ENCODE data around the gene SUGP2. TPM values are rescaled to one million over a fixed set of nuclear protein-coding genes. Genes with fewer than 3 reads are reported as not detected.

Gene SUGP2
- total and polyA plus RNA-seq, 4 donors, result 27.6 to 73.4 (median 59.6) TPM

GRCh38 chr19:19050104-19050503, 16.8 kb upstream of the SUGP2 start:
- Histone ChIP-seq H3K36me3 (ENCODE audit: control insufficient read depth in 4 of 4, insufficient read depth in 4 of 4, low read length in 4 of 4) (peaks cover 18 to 32% (median 27%) of the 10 kb centered on the region in 4 donors), H3K27me3 (ENCODE audit: control insufficient read depth in 3 of 3, insufficient read depth in 3 of 3, low read length in 2 of 3) (no peaks in the 10 kb centered on the region), H3K4me3 (no peak overlapping the region), H3K27ac (ENCODE audit: low read depth in 1 of 2, low read length in 1 of 2) (no peak overlapping the region), H3K9ac (ENCODE audit: insufficient read depth in 1 of 2, low read length in 2 of 2) (no peak overlapping the region), H3K9me3 (ENCODE audit: control insufficient read depth in 4 of 4, insufficient read depth in 3 of 4, low read length in 3 of 4) (no peaks in the 10 kb centered on the region), H3K4me1 (ENCODE audit: control insufficient read depth in 5 of 5, insufficient read depth in 5 of 5, low read length in 5 of 5) (no peaks in the 10 kb centered on the region)
- TF ChIP-seq CTCF (IDR thresholded peaks at IDR 0.05; ENCODE audit: control extremely low read depth, extremely low read depth), result no peak
- no peak for ATAC-seq (ENCODE audit: insufficient read depth, low FRiP score)
- DNase-seq, result no peak
- WGBS, 2 donors, result 94 to 97% methylated on average over 4 of the region's 4 CpGs

- Histone ChIP-seq H3K27me3 (ENCODE audit: control insufficient read depth in 3 of 3, insufficient read depth in 3 of 3, low read length in 2 of 3) (no peaks in the 10 kb centered on the region), H3K4me3 (no peak overlapping the region), H3K36me3 (ENCODE audit: control insufficient read depth in 4 of 4, insufficient read depth in 4 of 4, low read length in 4 of 4) (peaks cover 15 to 29% (median 24%) of the 10 kb centered on the region in 4 donors), H3K4me1 (ENCODE audit: control insufficient read depth in 5 of 5, insufficient read depth in 5 of 5, low read length in 5 of 5) (no peaks in the 10 kb centered on the region), H3K9ac (ENCODE audit: insufficient read depth in 1 of 2, low read length in 2 of 2) (no peak overlapping the region), H3K27ac (ENCODE audit: low read depth in 1 of 2, low read length in 1 of 2) (no peak overlapping the region), H3K9me3 (ENCODE audit: control insufficient read depth in 4 of 4, insufficient read depth in 3 of 4, low read length in 3 of 4) (no peaks in the 10 kb centered on the region)
- no peak for ATAC-seq (ENCODE audit: insufficient read depth, low FRiP score)
- 68 to 90% methylated on average over 2 of the region's 2 CpGs for WGBS, 2 donors
- no peak for TF ChIP-seq CTCF (IDR thresholded peaks at IDR 0.05; ENCODE audit: control extremely low read depth, extremely low read depth)
- DNase-seq, result no peak
These were observed 16.1 kb upstream of the SUGP2 start for GRCh38 chr19:19049406-19049805.

- Histone ChIP-seq H3K4me1 (ENCODE audit: control insufficient read depth in 5 of 5, insufficient read depth in 5 of 5, low read length in 5 of 5) (peaks cover 0 to 4% (median 0%) of the 10 kb centered on the region in 5 donors), H3K27me3 (ENCODE audit: control insufficient read depth in 3 of 3, insufficient read depth in 3 of 3, low read length in 2 of 3) (no peaks in the 10 kb centered on the region), H3K36me3 (ENCODE audit: control insufficient read depth in 4 of 4, insufficient read depth in 4 of 4, low read length in 4 of 4) (peaks cover 6 to 18% (median 10%) of the 10 kb centered on the region in 4 donors), H3K27ac (ENCODE audit: low read depth in 1 of 2, low read length in 1 of 2) (no peak overlapping the region), H3K9me3 (ENCODE audit: control insufficient read depth in 4 of 4, insufficient read depth in 3 of 4, low read length in 3 of 4) (no peaks in the 10 kb centered on the region), H3K4me3 (no peak overlapping the region), H3K9ac (ENCODE audit: insufficient read depth in 1 of 2, low read length in 2 of 2) (no peak overlapping the region)
- WGBS, 2 donors, result 91 to 95% methylated on average over 6 of the region's 6 CpGs
- ATAC-seq (ENCODE audit: insufficient read depth, low FRiP score) (no peak), DNase-seq (no peak)
- TF ChIP-seq CTCF (IDR thresholded peaks at IDR 0.05; ENCODE audit: control extremely low read depth, extremely low read depth), result no peak
These were observed 10.6 kb upstream of the SUGP2 start for GRCh38 chr19:19043881-19044280.

- Histone ChIP-seq H3K9ac (ENCODE audit: insufficient read depth in 1 of 2, low read length in 2 of 2) (no peak overlapping the region), H3K4me1 (ENCODE audit: control insufficient read depth in 5 of 5, insufficient read depth in 5 of 5, low read length in 5 of 5) (peaks cover 0 to 4% (median 0%) of the 10 kb centered on the region in 5 donors), H3K9me3 (ENCODE audit: control insufficient read depth in 4 of 4, insufficient read depth in 3 of 4, low read length in 3 of 4) (no peaks in the 10 kb centered on the region), H3K4me3 (no peak overlapping the region), H3K36me3 (ENCODE audit: control insufficient read depth in 4 of 4, insufficient read depth in 4 of 4, low read length in 4 of 4) (peaks cover 6 to 18% (median 10%) of the 10 kb centered on the region in 4 donors), H3K27me3 (ENCODE audit: control insufficient read depth in 3 of 3, insufficient read depth in 3 of 3, low read length in 2 of 3) (no peaks in the 10 kb centered on the region), H3K27ac (ENCODE audit: low read depth in 1 of 2, low read length in 1 of 2) (no peak overlapping the region)
- 92 to 94% methylated on average over 6 of the region's 6 CpGs for WGBS, 2 donors
- no peak for TF ChIP-seq CTCF (IDR thresholded peaks at IDR 0.05; ENCODE audit: control extremely low read depth, extremely low read depth)
- no peak for DNase-seq
- no peak for ATAC-seq (ENCODE audit: insufficient read depth, low FRiP score)
These were observed 10.2 kb upstream of the SUGP2 start for GRCh38 chr19:19043481-19043880.

All from lung (tissue), 12 donors.